ENCODE data around the gene PRDM16. TPM values are rescaled to one million over a fixed set of nuclear protein-coding genes. Genes with fewer than 3 reads are reported as not detected.

Gene PRDM16
- total RNA-seq, 1 experiment from 2014 or later = 5.3 TPM

GRCh38 chr1:3279182-3279470 is 210.1 kb downstream of the PRDM16 start:
- CTCF ChIA-PET = no interaction called here
- no peaks in the 10 kb centered on the region for H3K27me3 Mint-ChIP-seq (ENCODE audit: insufficient read depth, unreplicated experiment)
- no TSS peak for BruUV-seq (replicated peaks)

GRCh38 chr1:3281735-3282134 is 212.7 kb downstream of the PRDM16 start:
- H3K27ac Mint-ChIP-seq (ENCODE audit: unreplicated experiment) = no peak overlapping the region
- Histone ChIP-seq H3K36me3 (ENCODE audit: control insufficient read depth, insufficient read depth, low read length) (no peaks in the 10 kb centered on the region), H3K4me3 (ENCODE audit: low read depth, low read length) (no peak overlapping the region), H3K9me3 (no peaks in the 10 kb centered on the region), H3K4me1 (no peaks in the 10 kb centered on the region), H3K27me3 (replicated peaks; ENCODE audit: control insufficient read depth, insufficient read depth, low read length) (no peaks in the 10 kb centered on the region)
- no peaks in the 10 kb centered on the region for H3K4me1 Mint-ChIP-seq (ENCODE audit: low read depth, unreplicated experiment)
- TF ChIP-seq CTCF (IDR thresholded peaks at IDR 0.05; ENCODE audit: insufficient read depth in 1 of 2, low read depth in 1 of 2, low read length in 1 of 2, severe bottlenecking in 1 of 2, unreplicated experiment in 1 of 2) = no peak
- CTCF ChIA-PET = interaction anchor here (0.7 kb wide), 1 partner anchor 39 kb away, joined by 3 read pairs; no protein-coding TSS in a partner anchor
- no peak overlapping the region for H3K4me3 Mint-ChIP-seq (ENCODE audit: unreplicated experiment)
- intact Hi-C loops (cut with micrococcal nuclease; ENCODE audit: unreplicated experiment) = no loop called here
- no TSS peak for BruUV-seq (replicated peaks)
- no peaks in the 10 kb centered on the region for H3K27me3 Mint-ChIP-seq (ENCODE audit: insufficient read depth, unreplicated experiment)
- no peaks in the 10 kb centered on the region for H3K9me3 Mint-ChIP-seq (ENCODE audit: unreplicated experiment)
- DNase-seq = no peak
- peaks cover 6% of the 10 kb centered on the region for H3K36me3 Mint-ChIP-seq (ENCODE audit: insufficient read depth, unreplicated experiment)
- POLR2A ChIA-PET = no interaction called here

More at GRCh38 chr1:3279182-3279470, 210.1 kb downstream of the PRDM16 start:
- Histone ChIP-seq H3K36me3 (ENCODE audit: control insufficient read depth, insufficient read depth, low read length) (no peaks in the 10 kb centered on the region), H3K4me3 (ENCODE audit: low read depth, low read length) (no peak overlapping the region), H3K4me1 (no peaks in the 10 kb centered on the region), H3K9me3 (no peaks in the 10 kb centered on the region), H3K27me3 (replicated peaks; ENCODE audit: control insufficient read depth, insufficient read depth, low read length) (no peaks in the 10 kb centered on the region)
- H3K4me1 Mint-ChIP-seq (ENCODE audit: low read depth, unreplicated experiment) = no peaks in the 10 kb centered on the region
- POLR2A ChIA-PET = no interaction called here
- H3K36me3 Mint-ChIP-seq (ENCODE audit: insufficient read depth, unreplicated experiment) = peaks cover 6% of the 10 kb centered on the region
- no peak overlapping the region for H3K4me3 Mint-ChIP-seq (ENCODE audit: unreplicated experiment)
- TF ChIP-seq CTCF (IDR thresholded peaks at IDR 0.05; ENCODE audit: insufficient read depth in 1 of 2, low read depth in 1 of 2, low read length in 1 of 2, severe bottlenecking in 1 of 2, unreplicated experiment in 1 of 2) = no peak
- intact Hi-C loops (cut with micrococcal nuclease; ENCODE audit: unreplicated experiment) = no loop called here
- H3K27ac Mint-ChIP-seq (ENCODE audit: unreplicated experiment) = no peak overlapping the region
- DNase-seq = no peak
- H3K9me3 Mint-ChIP-seq (ENCODE audit: unreplicated experiment) = no peaks in the 10 kb centered on the region

- H3K4me3 Mint-ChIP-seq (ENCODE audit: unreplicated experiment) = no peak overlapping the region
- no peak for TF ChIP-seq CTCF (IDR thresholded peaks at IDR 0.05; ENCODE audit: insufficient read depth in 1 of 2, low read depth in 1 of 2, low read length in 1 of 2, severe bottlenecking in 1 of 2, unreplicated experiment in 1 of 2)
- no peaks in the 10 kb centered on the region for H3K27me3 Mint-ChIP-seq (ENCODE audit: insufficient read depth, unreplicated experiment)
- ChIA-PET POLR2A (no interaction called here), CTCF (no interaction called here)
- Histone ChIP-seq H3K4me3 (ENCODE audit: low read depth, low read length) (no peak overlapping the region), H3K36me3 (ENCODE audit: control insufficient read depth, insufficient read depth, low read length) (no peaks in the 10 kb centered on the region), H3K27me3 (replicated peaks; ENCODE audit: control insufficient read depth, insufficient read depth, low read length) (no peaks in the 10 kb centered on the region), H3K9me3 (no peaks in the 10 kb centered on the region), H3K4me1 (no peaks in the 10 kb centered on the region)
- intact Hi-C loops (cut with micrococcal nuclease; ENCODE audit: unreplicated experiment) = no loop called here
- DNase-seq = no peak
- no peaks in the 10 kb centered on the region for H3K4me1 Mint-ChIP-seq (ENCODE audit: low read depth, unreplicated experiment)
- no peak overlapping the region for H3K27ac Mint-ChIP-seq (ENCODE audit: unreplicated experiment)
- no TSS peak for BruUV-seq (replicated peaks)
- H3K36me3 Mint-ChIP-seq (ENCODE audit: insufficient read depth, unreplicated experiment) = peaks cover 6% of the 10 kb centered on the region
- no peaks in the 10 kb centered on the region for H3K9me3 Mint-ChIP-seq (ENCODE audit: unreplicated experiment)
These were observed 213.2 kb downstream of the PRDM16 start for GRCh38 chr1:3282186-3282585.
